Liver (tissue), 9 donors: ENCODE results near the gene GTF2IRD1. TPM values are rescaled to one million over a fixed set of nuclear protein-coding genes. Genes with fewer than 3 reads are reported as not detected.

Experiments used
- DNase-seq: peaks from one replicate; pipeline ENCODE4 v3.0.0-alpha.2; 2017; ENCODE audit warnings: low spot score
- H3K27ac ChIP-seq, 2 donors: one replicate each; pipeline ENCODE4 v1.7.0; 2013; ENCODE audit warnings: inconsistent platforms in 2 of 2, low read length in 2 of 2, control low read depth in 1 of 2, low read depth in 1 of 2, mild to moderate bottlenecking in 1 of 2
- H3K27me3 ChIP-seq, 4 donors: one replicate each; pipeline versions ENCODE4 v1.6.1 to v1.7.0; 2013; ENCODE audit warnings: low read length in 3 of 4, inconsistent platforms in 1 of 4, mild to moderate bottlenecking in 1 of 4, moderate library complexity in 1 of 4; ENCODE audit not compliant: control insufficient read depth in 4 of 4, insufficient read depth in 4 of 4
- H3K36me3 ChIP-seq, 4 donors: one replicate each; pipeline versions ENCODE4 v1.6.1 to v1.7.0; 2013; ENCODE audit warnings: low read length in 3 of 4, mild to moderate bottlenecking in 3 of 4, low read depth in 1 of 4, moderate library complexity in 1 of 4; ENCODE audit not compliant: control insufficient read depth in 4 of 4, insufficient read depth in 3 of 4
- H3K4me1 ChIP-seq, 4 donors: one replicate each; pipeline versions ENCODE4 v1.6.1 to v1.7.0; 2013; ENCODE audit warnings: low read length in 3 of 4, mild to moderate bottlenecking in 3 of 4, moderate library complexity in 1 of 4; ENCODE audit not compliant: control insufficient read depth in 4 of 4, insufficient read depth in 4 of 4
- H3K4me3 ChIP-seq, 3 donors: one replicate each; pipeline versions ENCODE4 v1.6.1 to v1.7.0; 2013; ENCODE audit warnings: low read length in 3 of 3, control low read depth in 1 of 3, low read depth in 1 of 3, mild to moderate bottlenecking in 1 of 3
- H3K9ac ChIP-seq, 2 donors: one replicate each; pipeline ENCODE4 v1.7.0; 2013; ENCODE audit warnings: low read length in 2 of 2, mild to moderate bottlenecking in 2 of 2, moderate library complexity in 2 of 2, control low read depth in 1 of 2, low read depth in 1 of 2
- H3K9me3 ChIP-seq, 4 donors: one replicate each; pipeline versions ENCODE4 v1.6.1 to v1.7.0; 2013; ENCODE audit warnings: low read length in 3 of 4; ENCODE audit not compliant: control insufficient read depth in 4 of 4
- ATF3 ChIP-seq: IDR thresholded peaks from 2 replicates; pipeline ENCODE4 v1.6.1; 2016; ENCODE audit warnings: antibody characterized with exemption
- EGR1 ChIP-seq, 2 donors: IDR thresholded peaks; 2 replicates each; pipeline ENCODE4 v1.6.1; 2016 to 2018; ENCODE audit warnings: antibody characterized with exemption in 2 of 2, low read depth in 2 of 2
- FOXA2 ChIP-seq: IDR thresholded peaks from 2 replicates; pipeline ENCODE4 v1.6.1; 2016; ENCODE audit warnings: antibody characterized with exemption
- GABPA ChIP-seq, 2 donors: IDR thresholded peaks in 1 of 2; conservative IDR thresholded peaks in 1 of 2; 2 replicates each; pipeline ENCODE4 v1.6.1; 2016; ENCODE audit warnings: antibody characterized with exemption in 2 of 2, mild to moderate bottlenecking in 1 of 2, moderate library complexity in 1 of 2
- HNF4A ChIP-seq, 2 donors: conservative IDR thresholded peaks; 2 replicates each; pipeline ENCODE4 v1.6.1; 2016; ENCODE audit warnings: antibody characterized with exemption in 2 of 2, mild to moderate bottlenecking in 2 of 2
- HNF4G ChIP-seq: IDR thresholded peaks from 2 replicates; pipeline ENCODE4 v1.6.1; 2016; ENCODE audit warnings: antibody characterized with exemption
- JUND ChIP-seq, 2 donors: IDR thresholded peaks; 2 replicates each; pipeline ENCODE4 v1.6.1; 2016; ENCODE audit warnings: antibody characterized with exemption in 2 of 2
- MAX ChIP-seq: IDR thresholded peaks from 2 replicates; pipeline ENCODE4 v1.6.1; 2016; ENCODE audit warnings: antibody characterized with exemption
- NR2F2 ChIP-seq: IDR thresholded peaks from 2 replicates; pipeline ENCODE4 v1.6.1; 2016; ENCODE audit warnings: antibody characterized with exemption
- RAD21 ChIP-seq, 2 donors: IDR thresholded peaks; 2 replicates each; pipeline ENCODE4 v1.6.1; 2016; ENCODE audit warnings: antibody characterized with exemption in 2 of 2, mild to moderate bottlenecking in 2 of 2
- RXRA ChIP-seq, 2 donors: IDR thresholded peaks; 2 replicates each; pipeline ENCODE4 v1.6.1; 2017 to 2018; ENCODE audit warnings: antibody characterized with exemption in 2 of 2, mild to moderate bottlenecking in 1 of 2
- SP1 ChIP-seq: IDR thresholded peaks from 2 replicates; pipeline ENCODE4 v1.6.1; 2018; ENCODE audit warnings: antibody characterized with exemption, mild to moderate bottlenecking
- TAF1 ChIP-seq: conservative IDR thresholded peaks from 2 replicates; pipeline ENCODE4 v1.6.1; 2016; ENCODE audit warnings: antibody characterized with exemption, mild to moderate bottlenecking
- YY1 ChIP-seq: IDR thresholded peaks from 2 replicates; pipeline ENCODE4 v1.6.1; 2016; ENCODE audit warnings: antibody characterized with exemption, mild to moderate bottlenecking
- WGBS: extraction: QIAGEN DNeasy Blood & Tissue Kit; methylation state at CpG from one replicate; pipeline ENCODE4 v1.1.7; 2013; 5-methylcytosine and 5-hydroxymethylcytosine counted together
- polyA plus RNA-seq, 2 donors: library from polyadenylated mRNA; stranded (reverse) in 1 of 2; unstranded in 1 of 2; fragments of 200-250 nt in 1 of 2; fragments of >200 nt in 1 of 2; fragmentation: Nextera tagmentation in 1 of 2; extraction: Ambion mirVana in 1 of 2; gene quantifications; one replicate each; pipeline versions ENCODE4 v1.2.1 to v1.2.3, GENCODE V29; 2013 to 2015
- total RNA-seq, 2 donors: library from RNA; depleted of rRNA; stranded (reverse); fragments of >200 nt; gene quantifications; one replicate each; pipeline ENCODE4 v1.2.3, GENCODE V29; 2014
- TF ChIP-seq, protein P1 (sequence below): fragments of 150-350 bp; IDR thresholded peaks from 2 replicates; pipeline ENCODE4 v1.5.1; 2017; ENCODE audit warnings: improper control_type of control experiment, low read depth, low read length; ENCODE audit not compliant: missing input control
- TF ChIP-seq, protein P2 (sequence below): IDR thresholded peaks from 2 replicates; pipeline ENCODE4 v1.6.1; 2016; ENCODE audit warnings: antibody characterized with exemption, mild to moderate bottlenecking
- TF ChIP-seq, protein P3 (sequence below): IDR thresholded peaks from 2 replicates; pipeline ENCODE4 v1.6.1; 2016; ENCODE audit warnings: antibody characterized with exemption
- donor health status: healthy.
- donor health status: healthy.
- donor health status: healthy.
- donor health status: healthy.
- donor health status: healthy.

Gene GTF2IRD1
- total and polyA plus RNA-seq, 4 donors: 2.0 to 7.4 (median 3.3) TPM

GRCh38 chr7:74514131-74514591 lies 60.5 kb downstream of the GTF2IRD1 start:
- no peak for DNase-seq
- H3K9me3 ChIP-seq: no peaks in the 10 kb centered on the region

GRCh38 chr7:74515276-74515675 lies 61.6 kb downstream of the GTF2IRD1 start:
- Histone ChIP-seq H3K4me3 (no peak overlapping the region), H3K9ac (no peak overlapping the region), H3K27ac (no peak overlapping the region), H3K27me3 (no peaks in the 10 kb centered on the region), H3K9me3 (no peaks in the 10 kb centered on the region), H3K4me1 (no peaks in the 10 kb centered on the region), H3K36me3 (peaks cover 0 to 3% (median under 1%) of the 10 kb centered on the region in 4 donors)
- WGBS: 96% methylated on average over 15 of the region's 15 CpGs
- DNase-seq: no peak
- TF ChIP-seq HNF4G (no peak), FOXA2 (no peak), EGR1 (IDR thresholded peaks at IDR 0.05; ENCODE audit: low read depth in 2 of 2) (no peak), ATF3 (no peak)
- TF ChIP-seq, protein P1, sequence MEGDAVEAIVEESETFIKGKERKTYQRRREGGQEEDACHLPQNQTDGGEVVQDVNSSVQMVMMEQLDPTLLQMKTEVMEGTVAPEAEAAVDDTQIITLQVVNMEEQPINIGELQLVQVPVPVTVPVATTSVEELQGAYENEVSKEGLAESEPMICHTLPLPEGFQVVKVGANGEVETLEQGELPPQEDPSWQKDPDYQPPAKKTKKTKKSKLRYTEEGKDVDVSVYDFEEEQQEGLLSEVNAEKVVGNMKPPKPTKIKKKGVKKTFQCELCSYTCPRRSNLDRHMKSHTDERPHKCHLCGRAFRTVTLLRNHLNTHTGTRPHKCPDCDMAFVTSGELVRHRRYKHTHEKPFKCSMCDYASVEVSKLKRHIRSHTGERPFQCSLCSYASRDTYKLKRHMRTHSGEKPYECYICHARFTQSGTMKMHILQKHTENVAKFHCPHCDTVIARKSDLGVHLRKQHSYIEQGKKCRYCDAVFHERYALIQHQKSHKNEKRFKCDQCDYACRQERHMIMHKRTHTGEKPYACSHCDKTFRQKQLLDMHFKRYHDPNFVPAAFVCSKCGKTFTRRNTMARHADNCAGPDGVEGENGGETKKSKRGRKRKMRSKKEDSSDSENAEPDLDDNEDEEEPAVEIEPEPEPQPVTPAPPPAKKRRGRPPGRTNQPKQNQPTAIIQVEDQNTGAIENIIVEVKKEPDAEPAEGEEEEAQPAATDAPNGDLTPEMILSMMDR: no peak
- TF ChIP-seq, protein P2, sequence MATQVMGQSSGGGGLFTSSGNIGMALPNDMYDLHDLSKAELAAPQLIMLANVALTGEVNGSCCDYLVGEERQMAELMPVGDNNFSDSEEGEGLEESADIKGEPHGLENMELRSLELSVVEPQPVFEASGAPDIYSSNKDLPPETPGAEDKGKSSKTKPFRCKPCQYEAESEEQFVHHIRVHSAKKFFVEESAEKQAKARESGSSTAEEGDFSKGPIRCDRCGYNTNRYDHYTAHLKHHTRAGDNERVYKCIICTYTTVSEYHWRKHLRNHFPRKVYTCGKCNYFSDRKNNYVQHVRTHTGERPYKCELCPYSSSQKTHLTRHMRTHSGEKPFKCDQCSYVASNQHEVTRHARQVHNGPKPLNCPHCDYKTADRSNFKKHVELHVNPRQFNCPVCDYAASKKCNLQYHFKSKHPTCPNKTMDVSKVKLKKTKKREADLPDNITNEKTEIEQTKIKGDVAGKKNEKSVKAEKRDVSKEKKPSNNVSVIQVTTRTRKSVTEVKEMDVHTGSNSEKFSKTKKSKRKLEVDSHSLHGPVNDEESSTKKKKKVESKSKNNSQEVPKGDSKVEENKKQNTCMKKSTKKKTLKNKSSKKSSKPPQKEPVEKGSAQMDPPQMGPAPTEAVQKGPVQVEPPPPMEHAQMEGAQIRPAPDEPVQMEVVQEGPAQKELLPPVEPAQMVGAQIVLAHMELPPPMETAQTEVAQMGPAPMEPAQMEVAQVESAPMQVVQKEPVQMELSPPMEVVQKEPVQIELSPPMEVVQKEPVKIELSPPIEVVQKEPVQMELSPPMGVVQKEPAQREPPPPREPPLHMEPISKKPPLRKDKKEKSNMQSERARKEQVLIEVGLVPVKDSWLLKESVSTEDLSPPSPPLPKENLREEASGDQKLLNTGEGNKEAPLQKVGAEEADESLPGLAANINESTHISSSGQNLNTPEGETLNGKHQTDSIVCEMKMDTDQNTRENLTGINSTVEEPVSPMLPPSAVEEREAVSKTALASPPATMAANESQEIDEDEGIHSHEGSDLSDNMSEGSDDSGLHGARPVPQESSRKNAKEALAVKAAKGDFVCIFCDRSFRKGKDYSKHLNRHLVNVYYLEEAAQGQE: no peak

More at GRCh38 chr7:74514131-74514591, 60.5 kb downstream of the GTF2IRD1 start:
- H3K36me3 ChIP-seq: peaks cover 0 to 1% (median 0%) of the 10 kb centered on the region in 4 donors
- H3K9ac ChIP-seq: no peak overlapping the region
- 94% methylated on average over 11 of the region's 11 CpGs for WGBS
- H3K4me3 ChIP-seq: no peak overlapping the region
- H3K27ac ChIP-seq: no peak overlapping the region
- TF ChIP-seq RXRA (IDR thresholded peaks at IDR 0.05) (no peak), EGR1 (IDR thresholded peaks at IDR 0.05; ENCODE audit: low read depth in 2 of 2) (no peak), RAD21 (IDR thresholded peaks at IDR 0.05) (no peak), SP1 (no peak), YY1 (no peak), HNF4A (conservative IDR thresholded peaks at IDR 0.05) (no peak), HNF4G (no peak), FOXA2 (no peak), NR2F2 (no peak), MAX (no peak), TAF1 (no peak), GABPA (IDR thresholded peaks at IDR 0.05 in 1 of 2, conservative IDR thresholded peaks at IDR 0.05 in 1 of 2) (no peak), JUND (IDR thresholded peaks at IDR 0.05) (no peak)
- TF ChIP-seq, protein P1: no peak
- TF ChIP-seq, protein P3, sequence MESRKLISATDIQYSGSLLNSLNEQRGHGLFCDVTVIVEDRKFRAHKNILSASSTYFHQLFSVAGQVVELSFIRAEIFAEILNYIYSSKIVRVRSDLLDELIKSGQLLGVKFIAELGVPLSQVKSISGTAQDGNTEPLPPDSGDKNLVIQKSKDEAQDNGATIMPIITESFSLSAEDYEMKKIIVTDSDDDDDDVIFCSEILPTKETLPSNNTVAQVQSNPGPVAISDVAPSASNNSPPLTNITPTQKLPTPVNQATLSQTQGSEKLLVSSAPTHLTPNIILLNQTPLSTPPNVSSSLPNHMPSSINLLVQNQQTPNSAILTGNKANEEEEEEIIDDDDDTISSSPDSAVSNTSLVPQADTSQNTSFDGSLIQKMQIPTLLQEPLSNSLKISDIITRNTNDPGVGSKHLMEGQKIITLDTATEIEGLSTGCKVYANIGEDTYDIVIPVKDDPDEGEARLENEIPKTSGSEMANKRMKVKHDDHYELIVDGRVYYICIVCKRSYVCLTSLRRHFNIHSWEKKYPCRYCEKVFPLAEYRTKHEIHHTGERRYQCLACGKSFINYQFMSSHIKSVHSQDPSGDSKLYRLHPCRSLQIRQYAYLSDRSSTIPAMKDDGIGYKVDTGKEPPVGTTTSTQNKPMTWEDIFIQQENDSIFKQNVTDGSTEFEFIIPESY: no peak
- TF ChIP-seq, protein P2: no peak
- no peaks in the 10 kb centered on the region for H3K27me3 ChIP-seq
- H3K4me1 ChIP-seq: no peaks in the 10 kb centered on the region
